HFFc6 (cell line): Measurements from ENCODE around the gene TFB1M. TPM values are rescaled to one million over a fixed set of nuclear protein-coding genes. Genes with fewer than 3 reads are reported as not detected.
"Not testable (repeated sequence)": the region's sequence is repeated elsewhere in the genome, so short reads cannot be mapped to it uniquely, and the experiment has no call there.

ENCODE experiments used
- DNase-seq: peaks from one replicate; pipeline ENCODE4 v3.0.0-alpha.2; 2018
- H3K27ac Mint-ChIP-seq: 2 replicates; pipeline ENCODE4 v1.8.0; 2020; ENCODE audit warnings: mild to moderate bottlenecking, mixed read lengths
- H3K27me3 Mint-ChIP-seq: 2 replicates; pipeline ENCODE4 v1.8.0; 2021; ENCODE audit warnings: mild to moderate bottlenecking, moderate library complexity, mixed read lengths; ENCODE audit not compliant: insufficient read depth
- H3K36me3 Mint-ChIP-seq: 2 replicates; pipeline ENCODE4 v1.8.0; 2021; ENCODE audit warnings: low read depth, mixed read lengths
- H3K4me1 Mint-ChIP-seq: 2 replicates; pipeline ENCODE4 v1.8.0; 2020; ENCODE audit warnings: low read depth, mixed read lengths
- H3K4me3 Mint-ChIP-seq: 2 replicates; pipeline ENCODE4 v1.8.0; 2020; ENCODE audit warnings: mild to moderate bottlenecking, moderate library complexity, mixed read lengths
- H3K9me3 Mint-ChIP-seq: 2 replicates; pipeline ENCODE4 v1.8.0; 2020; ENCODE audit warnings: mild to moderate bottlenecking, mixed read lengths
- total RNA-seq, 6 experiments: library from RNA; stranded (reverse); fragmentation: NEBNext Ultra II Directional; extraction: Animal tissue kit (Norgen Biotek cat#: 25700); gene quantifications; 2 replicates in 1 of 6; 3 replicates in 5 of 6; pipeline ENCODE4 v1.2.3, GENCODE V29; 2021
- TF ChIP-seq, protein P1 (sequence below): fragments of 200-600 bp; sonication (generic); IDR thresholded peaks from 2 replicates; pipeline ENCODE4 v1.5.0; 2021; ENCODE audit warnings: antibody characterized with exemption, mild to moderate bottlenecking

TFB1M gene
- total RNA-seq, 6 experiments from 2014 or later: 16.7 to 23.0 (median 21.7) TPM

DNA sequence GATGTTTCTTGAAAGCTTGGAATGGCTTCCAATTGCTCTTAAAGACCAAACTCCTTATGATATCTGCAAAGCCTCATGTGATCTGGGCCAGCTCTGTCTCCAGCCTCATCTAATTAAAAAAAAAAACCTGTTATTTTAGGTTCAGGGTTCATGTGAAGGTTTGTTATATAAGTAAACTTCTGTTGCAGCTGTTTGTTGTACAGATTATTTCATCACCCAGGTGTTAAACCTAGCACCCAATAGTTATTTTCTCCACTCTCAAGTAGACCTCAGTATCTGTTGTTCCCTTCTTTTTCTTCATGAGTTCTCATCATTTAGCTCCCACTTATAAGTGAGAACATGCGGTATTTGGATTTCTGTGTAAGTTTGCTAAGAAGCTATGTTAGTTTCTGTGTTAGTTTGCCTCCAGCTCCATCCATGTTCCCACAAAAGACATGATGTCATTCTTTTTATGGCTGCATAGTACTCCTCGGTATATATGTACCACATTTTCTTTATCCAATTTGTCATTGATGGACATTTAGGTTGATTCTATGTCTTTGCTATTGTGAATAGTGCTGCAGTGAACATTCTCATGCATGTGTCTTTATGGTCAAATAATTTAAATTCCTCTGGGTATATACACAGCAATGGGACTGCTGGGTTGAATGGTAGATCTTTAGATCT lies 30.2 kb upstream of the TFB1M start:
- no peak overlapping the region for H3K4me3 Mint-ChIP-seq
- TF ChIP-seq, protein P1, sequence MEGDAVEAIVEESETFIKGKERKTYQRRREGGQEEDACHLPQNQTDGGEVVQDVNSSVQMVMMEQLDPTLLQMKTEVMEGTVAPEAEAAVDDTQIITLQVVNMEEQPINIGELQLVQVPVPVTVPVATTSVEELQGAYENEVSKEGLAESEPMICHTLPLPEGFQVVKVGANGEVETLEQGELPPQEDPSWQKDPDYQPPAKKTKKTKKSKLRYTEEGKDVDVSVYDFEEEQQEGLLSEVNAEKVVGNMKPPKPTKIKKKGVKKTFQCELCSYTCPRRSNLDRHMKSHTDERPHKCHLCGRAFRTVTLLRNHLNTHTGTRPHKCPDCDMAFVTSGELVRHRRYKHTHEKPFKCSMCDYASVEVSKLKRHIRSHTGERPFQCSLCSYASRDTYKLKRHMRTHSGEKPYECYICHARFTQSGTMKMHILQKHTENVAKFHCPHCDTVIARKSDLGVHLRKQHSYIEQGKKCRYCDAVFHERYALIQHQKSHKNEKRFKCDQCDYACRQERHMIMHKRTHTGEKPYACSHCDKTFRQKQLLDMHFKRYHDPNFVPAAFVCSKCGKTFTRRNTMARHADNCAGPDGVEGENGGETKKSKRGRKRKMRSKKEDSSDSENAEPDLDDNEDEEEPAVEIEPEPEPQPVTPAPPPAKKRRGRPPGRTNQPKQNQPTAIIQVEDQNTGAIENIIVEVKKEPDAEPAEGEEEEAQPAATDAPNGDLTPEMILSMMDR: no peak
- H3K27ac Mint-ChIP-seq: no peak overlapping the region; the same call in 1 of the 2 replicates
- peaks cover 38% of the 10 kb centered on the region for H3K9me3 Mint-ChIP-seq
- H3K4me1 Mint-ChIP-seq: peaks cover 52% of the 10 kb centered on the region
- DNase-seq: no peak
- peaks cover 36% of the 10 kb centered on the region for H3K36me3 Mint-ChIP-seq
- H3K27me3 Mint-ChIP-seq: peaks cover 1% of the 10 kb centered on the region; the same call in 1 of the 2 replicates

DNA sequence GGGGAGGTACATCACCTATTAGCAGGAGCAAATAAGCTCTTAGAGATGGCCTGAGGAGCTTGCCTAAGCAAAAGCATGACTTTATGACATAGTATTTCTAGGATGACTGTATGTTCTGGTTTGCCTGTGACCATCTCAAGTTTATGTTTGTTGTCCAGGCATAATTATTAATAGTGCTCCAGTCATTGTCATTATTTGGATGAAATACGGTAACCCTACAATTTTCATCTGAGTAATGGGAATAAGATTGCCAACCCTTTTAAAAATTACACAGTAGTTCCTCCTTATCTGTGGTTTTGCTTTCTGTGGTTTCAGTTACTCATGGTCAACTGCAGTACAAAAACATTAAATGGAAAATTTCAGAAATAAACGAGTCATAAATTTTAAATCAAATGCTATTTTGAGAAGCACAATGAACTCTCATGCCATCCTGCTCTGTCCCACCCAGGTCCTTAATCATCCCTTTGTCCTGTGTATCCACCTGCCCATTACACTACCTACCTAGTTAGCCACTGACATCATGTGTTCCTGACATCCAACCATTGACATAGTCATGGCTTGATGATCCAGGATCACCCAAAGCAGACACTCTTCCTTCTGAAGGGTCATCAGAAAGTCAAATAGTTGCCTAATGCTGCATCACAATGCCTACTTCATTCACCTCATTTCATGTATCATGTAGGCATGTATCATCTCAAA lies 27.0 kb upstream of the TFB1M start:
- peak; percentile 89 for DNase-seq
- H3K27ac Mint-ChIP-seq: peak overlapping the region; percentile 87

DNA sequence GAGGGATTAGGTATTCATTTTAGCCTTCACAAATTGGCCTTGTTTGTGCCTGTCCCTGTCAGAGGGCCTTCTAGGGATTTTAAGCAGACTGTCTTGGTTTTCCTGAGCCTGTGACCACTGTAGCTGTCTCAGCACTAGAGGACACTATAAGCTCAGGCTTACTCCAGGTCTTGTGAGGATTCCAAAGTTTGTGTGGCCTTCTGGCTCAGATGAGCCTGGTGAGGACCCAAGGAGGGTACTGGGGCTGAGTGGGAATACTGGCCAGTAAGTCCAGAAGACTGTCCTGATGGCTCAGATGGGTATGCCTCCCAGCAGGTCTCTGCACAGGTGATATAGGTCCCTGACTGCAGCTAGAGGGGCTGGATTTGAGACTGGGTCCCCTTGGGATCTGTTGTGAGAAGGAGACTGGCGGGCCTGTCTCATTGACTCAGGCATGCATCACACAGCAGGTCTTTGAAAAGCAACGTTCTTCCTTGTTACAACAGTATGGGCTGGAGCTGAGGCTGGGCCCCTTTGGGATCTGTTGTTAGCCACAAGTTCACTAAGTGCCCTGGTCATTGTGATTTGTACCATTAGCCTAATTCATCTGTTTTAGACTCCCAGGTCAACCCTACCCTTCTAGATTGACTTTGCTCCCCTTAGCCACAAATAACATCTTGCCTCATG lies 26.3 kb upstream of the TFB1M start:
- no peaks in the 10 kb centered on the region for H3K27me3 Mint-ChIP-seq
- H3K9me3 Mint-ChIP-seq: peaks cover 31% of the 10 kb centered on the region
- peak; percentile 78 for DNase-seq

More for the DNA sequence above, 27.0 kb upstream of the TFB1M start:
- H3K4me3 Mint-ChIP-seq: peak overlapping the region; percentile 8
- H3K4me1 Mint-ChIP-seq: peaks cover 30% of the 10 kb centered on the region
- H3K27me3 Mint-ChIP-seq: peaks cover 1% of the 10 kb centered on the region; the same call in 1 of the 2 replicates
- peaks cover 42% of the 10 kb centered on the region for H3K36me3 Mint-ChIP-seq
- peaks cover 38% of the 10 kb centered on the region for H3K9me3 Mint-ChIP-seq
- TF ChIP-seq, protein P1: no peak

DNA sequence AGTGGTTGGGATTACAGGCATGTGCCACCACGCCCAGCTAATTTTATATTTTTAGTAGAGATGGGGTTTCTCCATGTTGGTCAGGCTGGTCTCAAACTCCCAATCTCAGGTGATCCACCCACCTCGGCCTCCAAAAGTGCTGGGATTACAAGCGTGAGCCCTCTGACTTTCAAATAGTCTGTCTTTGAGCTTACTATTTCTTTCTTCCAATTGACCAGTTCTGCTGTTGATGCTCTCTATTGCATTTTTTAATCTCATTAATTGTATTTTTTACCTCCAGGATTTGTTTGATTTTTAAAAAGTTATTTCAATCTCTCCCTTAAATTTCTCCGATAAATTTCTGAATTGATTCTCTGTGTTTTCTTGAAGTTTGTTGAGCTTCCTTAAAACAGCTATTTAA lies 25.6 kb upstream of the TFB1M start:
- peak overlapping the region; percentile 87 for H3K27ac Mint-ChIP-seq

More for the DNA sequence above, 26.3 kb upstream of the TFB1M start:
- TF ChIP-seq, protein P1: peak; percentile 77
- Mint-ChIP-seq H3K36me3 (peaks cover 39% of the 10 kb centered on the region), H3K4me3 (no peak overlapping the region), H3K27ac (peak overlapping the region; percentile 87), H3K4me1 (peaks cover 30% of the 10 kb centered on the region)

DNA sequence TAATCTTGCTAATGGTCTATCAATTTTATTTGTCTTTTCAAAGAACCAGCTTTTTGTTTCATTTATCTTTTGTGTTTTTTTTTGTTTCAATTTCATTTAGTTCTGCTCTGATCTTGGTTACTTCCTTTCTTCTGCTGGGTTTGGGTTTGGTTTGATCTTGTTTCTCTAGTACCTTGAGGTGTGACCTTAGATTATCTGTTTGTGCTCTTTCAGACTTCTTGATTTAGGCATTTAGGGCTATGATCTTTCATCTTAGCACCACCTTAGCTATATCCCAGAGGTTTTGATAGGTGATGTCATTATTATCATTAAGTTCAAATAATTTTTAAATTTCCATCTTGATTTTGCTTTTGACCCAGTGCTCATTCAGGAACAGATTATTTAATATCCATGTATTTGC lies 24.0 kb upstream of the TFB1M start:
- not testable (repeated sequence) for H3K27ac Mint-ChIP-seq, DNase-seq, H3K4me3 Mint-ChIP-seq, H3K27me3 Mint-ChIP-seq
- H3K4me1 Mint-ChIP-seq: peaks cover 28% of the 10 kb centered on the region
- H3K9me3 Mint-ChIP-seq: peaks cover 25% of the 10 kb centered on the region
- peaks cover 32% of the 10 kb centered on the region for H3K36me3 Mint-ChIP-seq

More for the DNA sequence above, 25.6 kb upstream of the TFB1M start:
- H3K27me3 Mint-ChIP-seq, H3K4me3 Mint-ChIP-seq, DNase-seq: not testable (repeated sequence)
- peaks cover 25% of the 10 kb centered on the region for H3K9me3 Mint-ChIP-seq
- H3K36me3 Mint-ChIP-seq: peaks cover 32% of the 10 kb centered on the region
- peaks cover 30% of the 10 kb centered on the region for H3K4me1 Mint-ChIP-seq

DNA sequence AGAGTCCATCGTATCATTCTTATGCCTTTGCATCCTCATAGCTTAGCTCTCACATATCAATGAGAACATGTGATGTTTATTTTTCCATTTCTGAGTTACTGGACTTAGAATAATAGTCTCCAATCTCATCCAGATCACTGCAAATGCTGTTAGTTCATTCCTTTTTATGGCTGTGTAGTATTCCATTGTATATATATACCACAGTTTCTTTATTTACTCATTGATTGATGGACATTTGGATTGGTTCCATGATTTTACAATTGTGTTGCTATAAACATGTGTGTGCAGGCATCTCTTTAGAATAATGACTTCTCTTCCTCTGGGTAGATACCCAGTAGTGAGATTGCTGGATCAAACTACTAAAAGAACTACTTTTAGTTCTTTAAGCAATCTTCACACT lies 21.0 kb upstream of the TFB1M start:
- no peak for DNase-seq
- no peak overlapping the region for H3K4me3 Mint-ChIP-seq
- peaks cover 30% of the 10 kb centered on the region for H3K36me3 Mint-ChIP-seq
- peaks cover 23% of the 10 kb centered on the region for H3K9me3 Mint-ChIP-seq
- H3K27ac Mint-ChIP-seq: no peak overlapping the region
- no peaks in the 10 kb centered on the region for H3K27me3 Mint-ChIP-seq
- TF ChIP-seq, protein P1: no peak
- H3K4me1 Mint-ChIP-seq: peaks cover 16% of the 10 kb centered on the region

DNA sequence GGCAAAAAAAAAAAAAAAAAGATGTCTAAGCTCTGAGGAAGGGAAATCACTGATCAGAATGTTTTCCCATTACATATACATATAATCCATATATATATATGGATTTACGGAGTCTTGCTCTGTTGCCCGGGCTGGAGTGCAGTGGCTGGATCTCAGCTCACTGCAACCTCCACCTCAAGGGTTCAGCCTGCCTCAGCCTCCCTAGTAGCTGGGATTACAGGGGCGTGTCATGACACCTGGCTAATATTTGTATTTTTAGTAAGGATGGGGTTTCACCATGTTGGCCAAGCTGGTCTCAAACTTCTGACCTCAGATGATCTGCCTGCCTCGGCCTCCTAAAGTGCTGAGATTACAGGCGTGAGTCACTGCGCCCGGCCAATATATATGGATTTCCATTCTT lies 19.8 kb upstream of the TFB1M start:
- not testable (repeated sequence) for H3K27ac Mint-ChIP-seq, H3K4me3 Mint-ChIP-seq, H3K27me3 Mint-ChIP-seq, DNase-seq
- Mint-ChIP-seq H3K4me1 (peaks cover 12% of the 10 kb centered on the region), H3K36me3 (peaks cover 22% of the 10 kb centered on the region), H3K9me3 (peaks cover 12% of the 10 kb centered on the region)
